Psoas muscle (tissue), 8 donors: ENCODE data around the gene VAV2. TPM values are rescaled to one million over a fixed set of nuclear protein-coding genes. Genes with fewer than 3 reads are reported as not detected.

ENCODE experiments used
- ATAC-seq, 4 donors: fragments of 200-7000 bp; cut with Tn5 transposase; one replicate each; pipeline ENCODE4 v1.9.1; 2020; ENCODE audit warnings: moderate library complexity in 3 of 4, mild to moderate bottlenecking in 2 of 4
- DNase-seq, 2 donors: peaks; one replicate each; pipeline ENCODE4 v3.0.0-alpha.2; 2020
- H3K27ac ChIP-seq: fragments of 200-600 bp; one replicate; pipeline ENCODE4 v1.8.0; 2022
- H3K27me3 ChIP-seq, 3 donors: fragments of 200-600 bp in 1 of 3; one replicate each; pipeline versions ENCODE4 v1.6.1 to v1.8.0; 2013 to 2022; ENCODE audit warnings: low read length in 2 of 3, mild to moderate bottlenecking in 2 of 3, moderate library complexity in 1 of 3; ENCODE audit not compliant: insufficient read depth in 3 of 3
- H3K36me3 ChIP-seq, 2 donors: fragments of 200-600 bp in 1 of 2; one replicate each; pipeline versions ENCODE4 v1.6.1 to v1.8.0; 2013 to 2022; ENCODE audit warnings: low read depth in 1 of 2, mild to moderate bottlenecking in 1 of 2, moderate library complexity in 1 of 2; ENCODE audit not compliant: insufficient read depth in 1 of 2
- H3K4me1 ChIP-seq: fragments of 200-600 bp; one replicate; pipeline ENCODE4 v1.8.0; 2022
- H3K4me3 ChIP-seq: fragments of 200-600 bp; one replicate; pipeline ENCODE4 v1.8.0; 2022; ENCODE audit warnings: mild to moderate bottlenecking
- H3K9me3 ChIP-seq: fragments of 200-600 bp; one replicate; pipeline ENCODE4 v1.8.0; 2022
- CTCF ChIP-seq: fragments of 200-600 bp; IDR thresholded peaks from one replicate; pipeline ENCODE4 v1.8.0; 2022; ENCODE audit warnings: antibody characterized with exemption
- WGBS, 3 donors: extraction: QIAGEN DNeasy Blood & Tissue Kit; methylation state at CpG; one replicate each; pipeline versions ENCODE4 v1.1.6 to v1.1.7; 2013; 5-methylcytosine and 5-hydroxymethylcytosine counted together
- intact Hi-C, 2 donors: fragments of 100-400 bp; cut with DNase I; formaldehyde crosslinking; loops; one replicate each; pipeline versions ENCODE4 v1.11.0 to v1.14.2; 2022
- polyA plus RNA-seq, 3 donors: library from polyadenylated mRNA; stranded (reverse); fragments of 200-250 nt; gene quantifications; one replicate each; pipeline ENCODE4 v1.2.3, GENCODE V29; 2013
- total RNA-seq, 4 donors: library from RNA; stranded (reverse); fragmentation: NEBNext Ultra II Directional in 2 of 4; extraction: Animal tissue kit (Norgen Biotek cat#: 25700) in 2 of 4; gene quantifications; one replicate each; pipeline versions ENCODE4 v1.2.1 to v1.2.4, GENCODE V29; 2021 to 2023
- donor health status: healthy with polysubstance abuse.
- donor health status: DM: no; HTN: no; CAD: no; lungs with moderate emphysema.
- donor health status: Bipolar disorder and iron deficiency.
- donor health status: healthy.
- donor health status: DM: yes; HTN: yes; CAD: no.
- donor health status: DM: no; HTN: no; CAD: no.
- donor health status: DM: no; HTN: no; CAD: no.
- donor health status: DM: yes; HTN: yes; CAD: no.

The VAV2 gene
- total and polyA plus RNA-seq, 7 donors: 0.70 to 2.9 (median 1.4) TPM

- intact Hi-C loops: no loop called here
- DNase-seq (no peak), ATAC-seq (no peak)
- Histone ChIP-seq H3K36me3 (no peaks in the 10 kb centered on the region), H3K27me3 (no peaks in the 10 kb centered on the region), H3K27ac (no peak overlapping the region), H3K9me3 (no peaks in the 10 kb centered on the region), H3K4me1 (no peaks in the 10 kb centered on the region), H3K4me3 (no peak overlapping the region)
- 78 to 89% (median 83%) methylated on average over 17 to 22 of the region's 22 CpGs for WGBS, 3 donors
- no peak for TF ChIP-seq CTCF
Measured at GRCh38 chr9:133797406-133798105, 194.6 kb downstream of the VAV2 start.

DNA sequence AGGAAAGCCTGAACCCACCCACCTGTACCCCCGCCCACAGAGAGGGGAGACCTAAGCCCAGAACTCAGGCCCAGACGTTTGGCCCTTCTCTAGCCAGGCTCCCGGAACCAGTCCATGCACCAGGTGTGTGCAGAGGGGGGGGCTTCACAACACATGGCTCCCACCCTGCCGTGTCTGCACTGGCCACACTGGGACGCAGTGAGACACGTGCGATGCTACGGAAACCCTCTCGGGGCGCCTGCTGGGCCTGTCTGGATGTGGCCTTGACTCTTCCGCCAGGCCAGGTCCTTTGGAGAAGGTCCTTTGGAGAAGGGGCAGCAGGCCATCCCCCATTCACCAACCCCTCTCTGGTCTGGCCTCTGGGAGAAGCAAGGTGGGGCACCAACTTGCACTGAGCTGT lies 195.6 kb downstream of the VAV2 start:
- ATAC-seq (no peak), DNase-seq (no peak)
- Histone ChIP-seq H3K4me3 (no peak overlapping the region), H3K9me3 (no peaks in the 10 kb centered on the region), H3K36me3 (no peaks in the 10 kb centered on the region), H3K27ac (no peak overlapping the region), H3K27me3 (no peaks in the 10 kb centered on the region), H3K4me1 (no peaks in the 10 kb centered on the region)
- intact Hi-C loops: no loop called here
- TF ChIP-seq CTCF: no peak
- WGBS, 3 donors: 91 to 97% (median 92%) methylated on average over 11 of the region's 11 CpGs

GRCh38 chr9:133795049-133795448 lies 197.1 kb downstream of the VAV2 start:
- intact Hi-C loops: no loop called here
- 82 to 86% (median 85%) methylated on average over 8 of the region's 8 CpGs for WGBS, 3 donors

GRCh38 chr9:133794016-133794760 lies 197.9 kb downstream of the VAV2 start:
- Histone ChIP-seq H3K4me1 (no peaks in the 10 kb centered on the region), H3K36me3 (no peaks in the 10 kb centered on the region), H3K27me3 (no peaks in the 10 kb centered on the region), H3K9me3 (no peaks in the 10 kb centered on the region), H3K27ac (no peak overlapping the region), H3K4me3 (no peak overlapping the region)
- no peak for TF ChIP-seq CTCF
- ATAC-seq (no peak), DNase-seq (no peak)
- intact Hi-C loops: no loop called here
- 57 to 74% (median 65%) methylated on average over 27 of the region's 27 CpGs for WGBS, 3 donors

More at GRCh38 chr9:133795049-133795448, 197.1 kb downstream of the VAV2 start:
- H3K36me3 ChIP-seq: no peaks in the 10 kb centered on the region
- no peak for TF ChIP-seq CTCF
- no peaks in the 10 kb centered on the region for H3K27me3 ChIP-seq
- ATAC-seq (no peak), DNase-seq (no peak)
- no peak overlapping the region for H3K4me3 ChIP-seq
- H3K9me3 ChIP-seq: no peaks in the 10 kb centered on the region
- H3K27ac ChIP-seq: no peak overlapping the region
- H3K4me1 ChIP-seq: no peaks in the 10 kb centered on the region
